ENCODE data around the gene ARID1A. TPM values are rescaled to one million over a fixed set of nuclear protein-coding genes. Genes with fewer than 3 reads are reported as not detected.

ARID1A gene
- polyA plus RNA-seq, 1 donor (not counting 4 experiments of a cell fraction or from before 2014, with no cell fraction given): 10.2 TPM

- H3K9ac ChIP-seq (ENCODE audit: control insufficient read depth, extremely low read depth, insufficient read depth, low read length): peak overlapping the region; percentile 20
Observed at GRCh38 chr1:26771285-26771642, 75.4 kb downstream of the ARID1A start.

GRCh38 chr1:26771643-26772321 is 76.0 kb downstream of the ARID1A start:
- no peaks in the 10 kb centered on the region for H3K27me3 ChIP-seq (ENCODE audit: control insufficient read depth, extremely low read depth, insufficient read depth, low read length)
- H4K20me1 ChIP-seq (ENCODE audit: control insufficient read depth, extremely low read depth, insufficient read depth, low read length): peaks cover 4% of the 10 kb centered on the region
- peaks cover 36% of the 10 kb centered on the region for H3K4me1 ChIP-seq (ENCODE audit: control insufficient read depth, extremely low read depth, insufficient read depth, low read length)
- dilution Hi-C loops (cut with MboI; ENCODE audit: extremely low pct_ligation_motif_present, low sequenced_read_pairs): no loop called here
- H3K27ac ChIP-seq (ENCODE audit: control insufficient read depth, insufficient read depth, low read length): peak overlapping the region; percentile 80
- peaks cover 45 to 59% of the 10 kb centered on the region in 2 experiments for H3K36me3 ChIP-seq (ENCODE audit: control insufficient read depth in 2 of 2, extremely low read depth in 1 of 2, insufficient read depth in 2 of 2, low read length in 2 of 2)
- no peak for TF ChIP-seq CTCF (optimal IDR thresholded peaks at IDR 0.05 in 1 of 3, IDR thresholded peaks at IDR 0.05 in 1 of 3, conservative IDR thresholded peaks at IDR 0.05 in 1 of 3; ENCODE audit: extremely low read depth in 1 of 3, insufficient read depth in 2 of 3, low read length in 3 of 3)
- no peak for TF ChIP-seq EZH2 (IDR thresholded peaks at IDR 0.05; ENCODE audit: low read length)
- H3K9ac ChIP-seq (ENCODE audit: control insufficient read depth, extremely low read depth, insufficient read depth, low read length): peak overlapping the region; percentile 20
- no peak overlapping the region for H3K4me3 ChIP-seq (ENCODE audit: control insufficient read depth in 2 of 3, extremely low read depth in 1 of 3, insufficient read depth in 2 of 3, low read depth in 1 of 3, low read length in 3 of 3)
- H3K79me2 ChIP-seq (ENCODE audit: control insufficient read depth, insufficient read depth, low read length): no peaks in the 10 kb centered on the region
- no peaks in the 10 kb centered on the region for H3K9me3 ChIP-seq (ENCODE audit: control insufficient read depth, low read depth, low read length)
- DNase-seq (ENCODE audit: low read depth, low spot score): peak; percentile 79
- peak; percentile 90 for FAIRE-seq
- H3K9me1 ChIP-seq (ENCODE audit: control insufficient read depth, extremely low read depth, insufficient read depth, low read length): no peaks in the 10 kb centered on the region
- no peak overlapping the region for H2AFZ ChIP-seq (ENCODE audit: control insufficient read depth, low read length)
- H3K4me2 ChIP-seq (ENCODE audit: control insufficient read depth, extremely low read depth, insufficient read depth, low read depth, low read length): peak overlapping the region; percentile 31

More at GRCh38 chr1:26771285-26771642, 75.4 kb downstream of the ARID1A start:
- Histone ChIP-seq H3K4me3 (ENCODE audit: control insufficient read depth in 2 of 3, extremely low read depth in 1 of 3, insufficient read depth in 2 of 3, low read depth in 1 of 3, low read length in 3 of 3) (no peak overlapping the region), H3K27me3 (ENCODE audit: control insufficient read depth, extremely low read depth, insufficient read depth, low read length) (no peaks in the 10 kb centered on the region), H3K36me3 (ENCODE audit: control insufficient read depth in 2 of 2, extremely low read depth in 1 of 2, insufficient read depth in 2 of 2, low read length in 2 of 2) (peaks cover 47 to 64% of the 10 kb centered on the region in 2 experiments), H2AFZ (ENCODE audit: control insufficient read depth, low read length) (no peak overlapping the region), H3K9me1 (ENCODE audit: control insufficient read depth, extremely low read depth, insufficient read depth, low read length) (peaks cover 3% of the 10 kb centered on the region), H3K79me2 (ENCODE audit: control insufficient read depth, insufficient read depth, low read length) (no peaks in the 10 kb centered on the region), H3K4me1 (ENCODE audit: control insufficient read depth, extremely low read depth, insufficient read depth, low read length) (peaks cover 36% of the 10 kb centered on the region), H3K9me3 (ENCODE audit: control insufficient read depth, low read depth, low read length) (no peaks in the 10 kb centered on the region), H3K4me2 (ENCODE audit: control insufficient read depth, extremely low read depth, insufficient read depth, low read depth, low read length) (peak overlapping the region; percentile 7), H4K20me1 (ENCODE audit: control insufficient read depth, extremely low read depth, insufficient read depth, low read length) (peaks cover 4% of the 10 kb centered on the region), H3K27ac (ENCODE audit: control insufficient read depth, insufficient read depth, low read length) (peak overlapping the region; percentile 80)
- FAIRE-seq: no peak
- no peak for DNase-seq (ENCODE audit: low read depth, low spot score)
- TF ChIP-seq EZH2 (IDR thresholded peaks at IDR 0.05; ENCODE audit: low read length) (no peak), CTCF (optimal IDR thresholded peaks at IDR 0.05 in 1 of 3, IDR thresholded peaks at IDR 0.05 in 1 of 3, conservative IDR thresholded peaks at IDR 0.05 in 1 of 3; ENCODE audit: extremely low read depth in 1 of 3, insufficient read depth in 2 of 3, low read length in 3 of 3) (no peak)
- dilution Hi-C loops (cut with MboI; ENCODE audit: extremely low pct_ligation_motif_present, low sequenced_read_pairs): no loop called here

All from keratinocyte (primary cell).